ENCODE measurements around the gene ABHD2. TPM values are rescaled to one million over a fixed set of nuclear protein-coding genes. Genes with fewer than 3 reads are reported as not detected.

ABHD2 gene
- total RNA-seq, 1 experiment from 2014 or later = 15.6 TPM

DNA sequence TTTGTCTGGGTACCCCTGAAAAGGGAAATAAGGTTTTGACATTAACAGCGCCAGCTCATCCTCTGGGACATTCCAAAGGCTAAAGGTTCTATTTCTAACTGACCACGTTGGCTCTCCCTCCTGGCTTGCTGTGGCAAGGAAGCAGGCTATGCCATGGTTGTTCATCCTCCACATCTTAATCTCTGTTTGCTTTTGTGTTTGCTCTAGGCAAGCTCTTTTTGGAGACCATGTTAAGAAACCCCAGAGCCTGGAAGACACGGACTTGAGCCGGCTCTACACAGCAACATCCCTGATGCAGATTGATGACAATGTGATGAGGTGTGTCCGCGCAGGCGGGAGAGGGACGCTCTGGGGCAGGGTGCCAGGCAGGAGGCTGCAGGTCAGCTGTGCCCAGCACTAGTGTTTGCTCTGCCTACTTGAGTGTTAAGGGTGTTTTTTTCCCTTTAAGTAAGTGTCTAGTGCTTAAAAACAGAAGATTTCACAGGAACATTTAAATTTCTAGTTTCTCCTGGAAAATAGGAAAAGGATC, 99.8 kb downstream of the ABHD2 start:
- Histone ChIP-seq H2BK120ac (ENCODE audit: low read depth, low read length, poor library complexity, severe bottlenecking) (no peak overlapping the region), H3K4me1 (ENCODE audit: insufficient read depth, low read length) (no peaks in the 10 kb centered on the region), H3K4ac (ENCODE audit: low read depth, low read length) (no peak overlapping the region), H3K23ac (ENCODE audit: insufficient read length, low read depth, low read length) (no peak overlapping the region), H3K79me2 (ENCODE audit: insufficient read depth, low read length) (no peaks in the 10 kb centered on the region), H2AK5ac (ENCODE audit: insufficient read length, low read length) (no peak overlapping the region), H4K5ac (ENCODE audit: insufficient read length, low read depth, low read length) (no peak overlapping the region), H3K9me3 (ENCODE audit: control insufficient read depth, low read depth, low read length) (no peaks in the 10 kb centered on the region), H3K27me3 (ENCODE audit: insufficient read depth, low read length) (no peaks in the 10 kb centered on the region), H4K20me1 (ENCODE audit: control insufficient read depth, insufficient read depth, insufficient read length) (no peaks in the 10 kb centered on the region), H3K27ac (ENCODE audit: insufficient read length, low read depth, low read length) (no peak overlapping the region), H2BK20ac (ENCODE audit: low read depth, low read length, poor library complexity, severe bottlenecking) (no peak overlapping the region), H2BK15ac (ENCODE audit: low read depth, low read length) (no peak overlapping the region), H3T11ph (ENCODE audit: low read length) (no peak overlapping the region), H3K56ac (ENCODE audit: insufficient read length, low read depth, low read length) (no peak overlapping the region), H2BK5ac (ENCODE audit: insufficient read length, low read length) (no peak overlapping the region), H3K18ac (ENCODE audit: insufficient read length, low read depth, low read length) (no peak overlapping the region), H3K4me2 (ENCODE audit: insufficient read depth, insufficient read length, low read length) (no peak overlapping the region), H3K14ac (ENCODE audit: insufficient read depth, low read length) (no peak overlapping the region), H2AFZ (ENCODE audit: low read length) (no peak overlapping the region), H3K23me2 (ENCODE audit: insufficient read length, low read depth, low read length, poor library complexity, severe bottlenecking) (no peaks in the 10 kb centered on the region), H3K79me1 (ENCODE audit: insufficient read depth, low read depth, low read length, poor library complexity, severe bottlenecking) (no peaks in the 10 kb centered on the region), H3K9ac (ENCODE audit: extremely low read depth, insufficient read length, low read length) (no peak overlapping the region), H2BK12ac (ENCODE audit: insufficient read length, low read depth, low read length) (no peak overlapping the region), H4K91ac (ENCODE audit: insufficient read length, low read depth, low read length) (no peak overlapping the region), H4K8ac (replicated peaks; ENCODE audit: insufficient read length, low read depth, low read length) (no peak overlapping the region)
- no CpG with 5 or more reads among the region's 8 CpGs for WGBS (ENCODE audit: extremely low coverage, insufficient read length, low lambda C conversion rate)
- Mint-ChIP-seq H3K4me1 (no peaks in the 10 kb centered on the region), H3K27ac (no peak overlapping the region), H3K27me3 (ENCODE audit: low read depth) (no peaks in the 10 kb centered on the region), H3K9me3 (no peaks in the 10 kb centered on the region), H3K36me3 (ENCODE audit: insufficient read depth in 1 of 3, low read depth in 3 of 3) (peaks cover 0 to 25% (median 8%) of the 10 kb centered on the region in 3 experiments; a peak in 4 of 7 replicates), H3K4me3 (no peak overlapping the region)
- TF ChIP-seq, protein P1, sequence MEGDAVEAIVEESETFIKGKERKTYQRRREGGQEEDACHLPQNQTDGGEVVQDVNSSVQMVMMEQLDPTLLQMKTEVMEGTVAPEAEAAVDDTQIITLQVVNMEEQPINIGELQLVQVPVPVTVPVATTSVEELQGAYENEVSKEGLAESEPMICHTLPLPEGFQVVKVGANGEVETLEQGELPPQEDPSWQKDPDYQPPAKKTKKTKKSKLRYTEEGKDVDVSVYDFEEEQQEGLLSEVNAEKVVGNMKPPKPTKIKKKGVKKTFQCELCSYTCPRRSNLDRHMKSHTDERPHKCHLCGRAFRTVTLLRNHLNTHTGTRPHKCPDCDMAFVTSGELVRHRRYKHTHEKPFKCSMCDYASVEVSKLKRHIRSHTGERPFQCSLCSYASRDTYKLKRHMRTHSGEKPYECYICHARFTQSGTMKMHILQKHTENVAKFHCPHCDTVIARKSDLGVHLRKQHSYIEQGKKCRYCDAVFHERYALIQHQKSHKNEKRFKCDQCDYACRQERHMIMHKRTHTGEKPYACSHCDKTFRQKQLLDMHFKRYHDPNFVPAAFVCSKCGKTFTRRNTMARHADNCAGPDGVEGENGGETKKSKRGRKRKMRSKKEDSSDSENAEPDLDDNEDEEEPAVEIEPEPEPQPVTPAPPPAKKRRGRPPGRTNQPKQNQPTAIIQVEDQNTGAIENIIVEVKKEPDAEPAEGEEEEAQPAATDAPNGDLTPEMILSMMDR (conservative IDR thresholded peaks at IDR 0.05) = no peak
- DNase-seq = no peak
